ENCODE data around the gene LYL1.

LYL1 gene

DNA sequence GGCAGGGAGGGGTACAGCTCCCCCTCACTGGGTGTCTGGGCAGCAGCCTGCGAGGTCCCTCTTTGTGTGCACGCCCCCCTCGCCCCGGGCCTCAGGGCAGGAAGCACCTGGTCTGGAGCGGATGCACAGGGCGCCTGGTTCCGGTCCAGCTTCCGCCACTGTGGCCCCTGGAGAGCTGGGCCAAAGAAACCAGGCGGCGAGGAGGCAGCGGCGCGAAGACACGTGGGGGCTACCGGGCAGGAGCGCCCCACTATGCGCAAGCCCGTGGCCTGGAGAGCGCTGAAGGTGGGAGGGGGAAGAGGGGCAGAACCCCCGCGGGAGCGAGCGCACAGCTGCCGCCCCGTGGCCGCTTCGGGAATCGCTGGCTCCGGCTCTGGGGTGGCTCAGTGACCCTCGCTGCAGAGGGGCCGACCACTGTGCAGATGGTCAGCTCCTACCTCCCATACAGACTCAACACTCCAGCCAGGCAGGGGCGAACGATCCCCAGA, 1.7 kb upstream of the LYL1 start:
- peak; percentile 40 to 62 (median 42) for DNase-seq

DNA sequence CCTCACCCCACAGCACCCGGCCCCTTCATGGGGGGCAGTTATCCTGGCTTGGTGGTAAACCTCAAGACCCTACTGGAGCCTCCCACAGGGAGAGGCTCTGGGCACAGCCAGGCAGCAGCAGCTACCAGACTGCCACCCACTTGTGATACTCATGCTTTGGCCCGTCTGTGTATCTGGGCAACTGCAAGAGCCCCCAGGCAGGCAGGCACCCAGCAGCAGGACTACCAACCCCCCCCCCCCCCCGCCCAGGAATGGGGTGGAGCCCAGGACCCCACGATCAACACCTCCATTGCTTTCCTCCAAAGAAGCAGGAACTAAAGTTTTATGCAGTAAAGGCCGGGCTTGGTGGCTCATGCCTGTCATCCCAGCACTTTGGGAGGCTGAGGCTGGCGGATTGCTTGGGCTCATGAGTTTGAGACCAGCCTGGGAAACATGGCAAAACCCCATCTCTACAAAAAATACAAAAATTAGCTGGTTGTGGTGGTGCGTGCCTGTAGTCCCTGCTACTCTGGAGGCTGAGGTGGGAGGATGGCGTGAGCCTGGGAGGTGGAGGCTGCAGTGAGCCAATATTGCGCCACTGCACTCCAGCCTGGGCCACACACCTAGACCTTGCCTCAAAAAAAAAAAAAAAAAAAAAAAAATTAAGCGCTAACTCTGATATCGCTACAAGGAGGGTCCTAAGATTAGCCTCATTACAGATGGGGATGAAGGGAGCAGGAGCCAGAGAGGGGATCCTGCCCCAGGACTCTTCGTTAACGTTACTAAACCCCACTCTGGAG, 1.1 kb upstream of the LYL1 start:
- DNase-seq = no peak

DNA sequence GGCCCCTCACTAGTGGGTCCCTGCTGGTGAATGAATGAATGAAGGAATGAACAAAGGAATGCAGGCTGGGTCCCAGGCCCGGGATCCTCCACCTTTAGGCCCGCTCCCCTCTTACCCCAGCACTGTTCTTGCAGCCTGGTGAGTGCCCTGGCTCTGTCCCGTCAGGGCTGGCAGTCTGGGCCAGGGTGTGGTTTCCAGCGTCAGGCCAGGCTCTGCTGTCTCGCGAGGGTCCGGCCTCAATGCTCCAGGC, 317 bp downstream of the LYL1 start:
- no peak for DNase-seq

DNA sequence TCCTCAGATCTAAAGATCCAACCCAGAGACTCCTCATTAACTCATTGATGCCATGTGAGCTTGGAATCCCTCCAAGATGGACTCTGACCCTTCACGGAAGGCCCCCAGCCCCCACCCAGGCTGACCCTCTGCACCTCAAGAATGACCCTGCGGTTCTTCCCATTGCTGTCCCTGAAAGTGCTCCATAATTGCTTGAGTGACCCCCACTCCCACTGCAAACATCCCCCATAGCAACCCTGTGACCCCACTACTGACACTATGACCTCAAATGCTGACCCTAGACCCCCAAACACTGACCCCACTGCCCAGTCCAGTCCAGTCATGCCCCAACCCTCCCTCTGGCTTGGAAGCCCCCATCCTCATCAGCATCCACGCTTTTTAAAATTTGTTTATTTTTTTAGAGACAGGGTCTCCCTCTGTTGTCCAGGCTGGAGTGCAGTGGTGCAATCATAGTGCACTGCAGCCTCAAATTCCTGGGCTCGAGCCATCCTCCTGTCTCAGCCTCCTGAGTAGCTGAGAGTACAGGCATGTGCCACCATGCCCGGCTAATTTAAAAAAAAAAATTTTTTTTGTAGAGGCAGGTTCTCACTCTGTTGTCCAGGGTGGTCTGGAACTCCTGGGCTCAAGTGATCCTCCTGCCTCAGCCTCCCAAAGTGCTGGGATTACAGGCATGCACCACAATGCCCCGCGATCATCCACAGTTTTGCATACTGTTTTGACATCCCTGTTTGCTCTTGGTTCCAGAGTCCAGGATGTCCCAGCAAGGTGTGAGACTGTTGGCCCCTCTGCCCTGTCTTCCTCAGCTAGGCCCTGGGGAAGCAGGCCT, 855 bp downstream of the LYL1 start:
- DNase-seq = no peak

DNA sequence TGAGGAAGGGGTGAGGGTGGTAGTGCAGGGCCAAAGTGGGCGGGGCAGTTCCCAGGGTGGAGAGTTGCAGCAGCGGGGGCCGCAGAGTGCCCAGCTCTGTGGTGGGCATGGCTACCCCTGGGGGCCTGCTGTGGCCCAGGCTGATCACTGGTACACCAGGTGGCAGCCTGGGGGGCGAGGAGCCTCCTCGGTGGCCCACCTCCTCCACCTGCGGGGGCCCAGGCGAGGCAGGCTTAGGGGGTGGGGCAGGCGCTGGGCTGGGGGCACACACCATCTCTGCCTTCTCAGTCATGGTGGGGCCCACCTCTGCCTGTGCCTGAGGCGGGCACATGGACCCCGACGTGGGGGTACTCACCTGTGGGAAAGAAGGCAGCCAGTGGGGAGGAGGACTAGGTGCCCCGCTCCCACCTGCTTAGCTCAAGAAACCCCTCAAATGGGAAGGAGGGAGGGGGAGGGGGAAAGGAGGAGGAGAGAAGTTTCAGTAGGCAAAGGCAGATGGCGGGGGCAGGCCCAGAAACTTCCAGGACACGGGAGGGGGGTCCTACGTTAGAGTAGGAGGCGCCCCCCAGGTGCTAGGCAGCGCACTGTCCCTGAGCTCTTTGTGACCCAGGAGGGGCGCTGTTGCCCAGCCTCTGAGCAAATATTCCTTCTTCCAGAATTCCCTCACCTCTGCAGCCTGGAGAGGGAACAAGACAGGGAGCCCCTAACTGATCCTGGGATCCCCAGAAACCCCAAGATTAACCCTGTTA, 1.6 kb downstream of the LYL1 start:
- no peak for DNase-seq

DNA sequence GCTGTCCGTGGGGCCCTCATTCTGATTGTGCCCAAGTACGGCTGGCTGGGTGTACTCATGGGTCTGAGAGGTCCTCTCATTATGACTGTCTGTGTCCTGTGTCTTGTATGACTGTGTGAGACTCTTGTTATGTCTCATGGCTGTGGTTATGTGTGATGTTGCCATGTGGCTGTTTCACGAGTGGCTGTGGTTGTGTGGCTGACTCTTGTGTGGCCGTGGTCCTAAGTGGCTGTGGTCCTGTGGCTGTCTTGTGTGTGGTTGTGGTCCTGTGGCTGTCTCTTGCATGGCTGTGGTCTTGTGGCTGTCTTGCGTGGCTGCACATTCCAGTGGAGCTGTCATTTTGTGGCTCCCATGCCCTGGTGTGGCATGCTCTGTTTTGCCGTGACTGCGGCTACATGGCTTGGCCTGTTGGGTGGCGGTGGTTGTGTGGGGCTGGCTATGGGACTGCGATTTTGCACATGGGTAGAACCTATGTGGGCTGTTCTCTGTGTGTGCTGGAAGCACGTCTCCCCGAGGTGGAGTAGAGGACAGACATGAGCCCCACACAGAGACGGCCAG, 2.5 kb downstream of the LYL1 start:
- peak; percentile 20 to 34 (median 27) for DNase-seq

DNA sequence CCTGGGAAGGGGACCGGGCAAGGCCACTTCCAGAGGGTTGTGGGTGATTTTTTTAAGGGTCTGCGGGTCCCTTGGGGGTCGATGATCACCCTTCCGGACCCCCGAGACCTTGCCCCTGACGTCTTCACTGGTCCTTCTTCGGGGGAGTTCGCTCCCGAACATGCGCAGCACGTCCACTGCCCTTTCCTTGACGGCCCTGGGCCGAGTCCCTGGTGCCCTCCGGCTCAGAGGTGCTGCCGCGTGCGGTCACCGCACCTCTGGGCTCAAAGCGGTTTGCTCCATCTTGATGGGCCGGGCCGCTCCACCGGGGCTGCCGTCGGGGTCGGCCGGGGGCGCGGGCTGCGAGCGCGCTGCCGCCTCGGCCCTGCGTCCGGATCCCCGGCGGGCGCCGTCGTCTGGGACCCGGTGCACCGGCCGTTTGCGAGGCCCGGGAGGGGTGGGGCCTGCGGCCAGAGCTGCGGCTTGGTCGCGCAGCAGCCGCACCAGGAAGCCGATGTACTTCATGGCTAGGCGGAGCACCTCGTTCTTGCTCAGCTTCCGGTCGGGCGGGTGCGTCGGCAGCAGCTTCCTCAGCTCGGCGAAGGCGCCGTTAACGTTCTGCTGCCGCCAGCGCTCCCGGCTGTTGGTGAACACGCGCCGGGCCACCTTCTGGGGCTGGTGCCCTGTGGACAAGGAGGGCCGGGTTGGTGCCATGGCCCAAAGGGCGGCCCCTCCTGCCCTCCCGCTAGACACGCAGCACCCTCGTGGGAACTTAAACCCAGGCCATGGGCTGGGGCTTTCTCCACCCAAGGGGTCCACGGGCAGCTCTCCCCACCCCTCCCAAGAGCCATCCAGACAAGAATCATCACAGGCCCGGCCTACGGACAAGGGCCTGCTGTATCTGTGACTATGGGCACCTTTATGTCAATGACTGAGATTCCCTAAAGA, 3.3 kb downstream of the LYL1 start:
- peak; percentile 41 to 75 (median 50) for DNase-seq

DNA sequence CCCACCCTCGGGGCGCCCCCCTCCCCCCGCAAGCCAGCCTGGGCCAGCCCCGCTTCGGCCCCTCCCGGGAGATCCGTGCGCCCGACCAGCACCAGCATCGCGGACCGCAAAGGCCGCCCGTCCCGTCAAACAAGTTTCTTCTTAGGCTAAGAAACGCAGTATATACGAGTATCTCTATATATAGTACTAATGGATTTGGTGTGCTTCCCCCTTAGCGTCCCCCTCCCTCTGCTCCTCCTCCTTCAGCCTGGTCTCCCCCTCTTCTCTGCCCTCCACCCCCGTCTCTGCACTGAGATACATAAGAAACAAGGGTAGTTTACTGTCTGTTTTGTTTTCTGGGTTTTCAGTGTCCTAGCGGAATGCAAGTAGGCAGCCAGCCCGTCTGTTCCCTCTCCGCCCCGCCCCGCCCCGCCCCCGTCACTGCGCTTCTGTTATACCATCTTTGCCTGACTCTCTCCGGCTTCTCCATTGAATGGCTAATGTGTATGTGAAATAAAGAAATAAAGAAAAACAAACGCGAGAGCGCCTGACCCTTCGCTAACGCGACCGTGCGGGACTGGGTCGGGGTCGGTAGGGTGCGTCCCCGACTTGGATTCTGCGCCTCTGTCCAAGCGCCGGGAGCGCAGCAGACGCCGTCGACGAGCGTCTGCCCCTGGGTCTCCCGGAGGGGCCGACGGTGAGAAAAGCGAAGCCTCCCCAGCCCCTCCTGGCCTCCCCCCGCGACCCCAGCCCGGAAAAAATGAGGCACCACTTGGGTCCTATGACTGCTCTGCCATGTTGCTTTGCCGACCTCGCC, 4.2 kb downstream of the LYL1 start:
- DNase-seq = peak in 1 of 4 experiments; percentile 16

DNA sequence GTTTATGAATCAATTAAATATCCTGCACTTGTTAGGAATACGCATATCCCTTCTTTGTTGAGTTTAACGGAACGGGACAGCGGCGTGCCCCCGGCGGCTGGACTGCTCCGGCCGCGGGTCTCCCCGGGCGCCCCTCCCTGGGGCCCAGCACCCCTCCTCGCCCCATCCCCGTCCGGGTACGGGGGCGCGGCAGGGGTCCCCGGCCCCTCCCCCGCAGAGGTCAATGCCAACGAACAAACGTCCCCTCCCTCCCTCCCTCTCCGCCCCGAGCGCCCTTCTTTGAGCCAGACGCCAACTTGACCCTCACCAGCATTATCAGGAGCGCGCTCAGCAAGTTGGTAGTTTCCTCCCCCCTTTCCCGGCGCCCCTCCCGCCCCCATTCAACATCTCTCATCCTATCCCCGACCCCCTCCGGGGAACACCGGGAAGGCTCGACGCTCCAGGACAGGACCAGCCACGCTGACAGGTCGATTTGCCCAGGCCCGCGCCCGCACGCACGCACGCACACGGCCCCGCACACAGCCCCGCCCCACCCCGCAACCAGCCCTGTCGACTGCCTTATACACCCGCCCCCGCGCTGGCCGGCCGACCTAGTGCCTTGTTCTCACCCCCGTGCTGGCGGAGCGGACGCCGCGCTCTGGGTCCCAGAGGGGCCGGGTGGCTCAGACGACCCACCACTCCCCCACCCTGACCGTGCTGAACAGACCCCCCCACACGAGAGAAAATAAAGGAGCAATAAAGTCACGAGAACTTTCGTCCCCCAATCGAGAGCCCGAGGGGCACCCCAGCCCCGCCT, 5.0 kb downstream of the LYL1 start:
- DNase-seq = no peak

DNA sequence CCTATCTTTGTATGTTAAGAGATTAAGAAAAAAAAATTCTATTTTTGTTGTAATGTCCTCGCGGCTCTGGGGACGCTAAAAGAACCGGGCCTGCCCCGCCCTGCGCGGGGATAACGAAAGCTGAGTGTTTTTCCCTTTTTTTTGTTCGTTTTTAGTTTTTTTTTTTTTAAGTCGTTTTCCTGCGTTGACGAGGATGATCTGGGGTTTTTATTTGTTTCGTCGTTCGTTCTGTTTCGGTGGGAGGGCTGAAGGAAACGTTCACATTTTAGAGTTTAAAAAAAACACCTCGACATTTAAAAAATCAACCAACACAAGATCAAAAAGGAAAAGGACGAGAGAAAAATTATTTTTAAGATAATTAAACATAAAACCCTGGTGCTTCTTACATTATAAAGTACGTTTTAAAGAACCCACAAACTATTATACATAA, 5.6 kb downstream of the LYL1 start:
- no peak for DNase-seq

DNA sequence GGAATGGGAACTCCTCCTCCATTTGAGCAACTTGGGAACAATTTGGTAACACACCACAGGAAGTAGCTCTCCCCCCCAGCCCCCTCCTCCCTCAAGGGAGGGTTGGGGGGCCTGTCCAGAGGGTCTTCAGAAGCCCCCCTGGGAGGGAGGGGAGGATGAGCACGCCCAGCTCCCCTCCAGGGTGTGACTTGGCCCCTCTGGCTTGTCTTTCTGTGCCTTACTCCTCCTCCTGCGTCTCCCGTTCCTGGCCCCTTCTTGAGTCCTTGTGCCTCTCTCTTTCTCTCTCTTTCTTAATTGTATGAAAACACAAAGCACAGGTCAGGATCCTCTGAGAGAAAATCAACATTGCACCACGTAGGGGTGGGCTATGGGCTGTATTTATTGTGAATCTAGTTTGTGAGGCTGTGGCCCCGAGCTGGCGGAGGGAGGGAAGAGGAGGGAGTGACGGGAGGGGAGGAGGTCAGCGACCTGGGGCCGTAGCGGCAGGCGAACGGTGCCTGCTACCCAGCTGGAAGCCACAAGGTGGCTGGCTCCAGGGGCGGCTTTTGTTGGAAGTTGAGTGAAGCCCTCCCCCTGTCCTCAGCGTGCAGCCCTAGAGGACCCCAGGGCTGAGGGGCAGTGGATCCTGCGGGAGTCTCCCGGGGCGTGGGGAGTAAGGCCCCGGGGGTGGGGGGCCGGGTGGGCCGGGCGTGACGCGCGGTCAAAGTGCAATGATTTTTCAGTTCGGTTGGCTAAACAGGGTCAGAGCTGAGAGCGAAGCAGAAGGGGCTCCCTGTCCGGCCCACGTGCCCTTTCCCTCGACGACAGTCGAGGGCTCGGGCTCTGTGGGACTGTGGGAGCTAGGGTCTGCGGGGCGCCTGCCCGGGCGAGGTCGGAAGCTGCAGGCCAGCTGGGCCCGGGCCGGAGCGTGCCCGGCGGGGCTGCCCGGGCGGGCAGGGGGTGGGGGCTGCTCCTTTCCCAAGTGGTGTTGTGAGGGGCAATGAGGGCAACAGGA, 6.4 kb downstream of the LYL1 start:
- no peak for DNase-seq

DNA sequence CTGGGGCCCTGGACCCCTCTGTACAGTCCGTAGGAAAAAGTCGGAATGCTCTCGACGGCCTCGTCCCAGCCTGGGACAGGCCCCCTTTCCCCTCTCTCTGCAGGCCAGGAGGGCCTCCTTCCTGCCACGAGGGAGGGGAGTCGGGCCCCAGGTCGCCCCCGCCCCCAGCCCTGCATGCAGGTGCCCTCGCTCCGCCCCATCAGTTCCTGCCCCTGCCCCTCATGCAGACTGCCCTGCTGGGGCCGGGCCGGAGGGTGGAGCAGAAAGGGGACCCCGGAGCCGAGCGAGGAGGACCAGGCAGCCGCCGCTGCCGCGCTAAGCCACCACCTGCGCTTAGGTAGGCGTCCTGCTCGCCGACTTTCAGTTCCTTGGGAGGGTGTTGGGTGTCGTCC, 7.3 kb downstream of the LYL1 start:
- DNase-seq = no peak

DNA sequence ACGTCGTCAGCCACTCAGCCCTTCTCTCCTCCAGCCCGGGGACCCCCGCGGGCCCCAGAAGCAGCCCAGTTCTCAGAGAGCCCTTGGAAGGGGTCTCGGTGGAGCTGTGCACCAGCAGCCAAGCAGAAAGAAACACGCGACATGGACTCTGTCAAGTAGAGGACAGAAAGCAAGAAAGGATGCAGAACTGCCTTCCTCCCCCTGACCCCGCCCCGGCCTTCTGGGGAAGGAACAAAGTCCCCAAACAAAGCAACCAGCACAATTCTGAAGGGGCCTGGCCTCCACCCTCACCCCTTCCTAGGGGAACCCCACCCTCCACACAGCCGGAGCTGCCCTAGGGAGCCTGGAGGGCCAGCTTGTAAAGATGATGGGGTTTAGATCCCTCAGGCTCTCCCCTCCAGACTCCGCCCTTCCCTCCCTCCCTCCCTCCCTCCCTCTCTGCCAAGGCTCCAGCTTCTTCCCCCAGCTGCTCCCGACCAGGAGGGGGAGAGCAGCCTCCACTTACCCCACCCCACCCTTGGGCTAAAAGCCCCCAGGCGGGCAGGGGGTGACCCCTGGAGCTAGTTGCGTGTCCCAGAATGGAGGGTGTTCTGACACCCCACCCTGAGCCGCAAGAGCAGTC, 7.8 kb downstream of the LYL1 start:
- DNase-seq = no peak

DNA sequence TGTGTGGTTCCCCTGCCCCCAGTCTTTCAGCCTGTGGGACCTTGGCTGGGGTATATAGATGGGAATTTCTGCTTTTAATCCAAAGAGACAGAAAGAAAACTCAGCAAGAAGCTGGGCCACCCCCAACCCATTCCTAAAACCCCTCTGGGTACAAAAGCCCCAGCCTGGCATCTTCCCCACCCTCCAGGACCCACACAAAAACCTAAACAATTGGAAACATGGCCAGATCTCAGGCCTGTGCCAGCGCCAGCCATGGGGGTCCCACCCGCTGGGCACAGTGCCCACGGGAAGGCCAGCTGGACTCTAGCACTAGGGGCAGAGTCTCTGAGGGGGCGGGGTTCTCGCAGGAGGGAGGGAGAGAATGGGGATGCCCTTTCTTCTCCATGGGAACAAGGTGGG, 8.6 kb downstream of the LYL1 start:
- DNase-seq = no peak

DNA sequence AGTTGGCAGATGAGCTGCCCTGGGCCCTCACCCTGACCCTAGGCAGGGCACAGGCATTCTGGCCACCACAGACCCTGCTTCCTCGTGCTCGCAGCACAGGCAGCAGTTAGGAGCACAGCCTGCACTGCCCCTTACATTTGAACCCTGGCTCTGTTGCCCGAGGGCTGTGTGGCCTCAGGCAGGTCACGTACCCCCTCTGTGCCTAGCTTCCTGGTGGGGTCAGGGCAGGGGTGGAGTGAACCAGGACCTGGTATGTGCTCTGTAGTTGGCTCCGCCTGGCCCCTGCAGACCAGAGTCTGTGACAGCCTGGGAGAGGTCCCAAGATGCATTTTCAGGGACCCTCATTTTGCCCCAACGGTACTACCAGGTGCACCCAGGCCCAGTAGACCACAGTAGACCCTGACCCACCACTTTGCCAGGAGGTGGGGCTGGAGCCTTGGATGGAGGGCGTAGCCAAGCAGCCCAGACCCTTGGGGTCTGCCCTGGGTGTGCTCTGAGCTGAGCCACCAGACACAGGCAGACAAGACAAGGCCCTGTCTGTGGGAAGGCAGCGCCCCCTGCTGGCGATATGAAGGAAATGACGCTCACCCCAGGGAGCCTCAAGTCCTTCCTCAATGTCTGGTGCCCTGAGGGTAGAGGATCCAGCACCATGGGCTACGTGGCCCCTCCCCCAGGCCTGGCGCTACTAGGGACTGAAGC, 9.1 kb downstream of the LYL1 start:
- peak; percentile 44 to 76 (median 67) for DNase-seq

DNA sequence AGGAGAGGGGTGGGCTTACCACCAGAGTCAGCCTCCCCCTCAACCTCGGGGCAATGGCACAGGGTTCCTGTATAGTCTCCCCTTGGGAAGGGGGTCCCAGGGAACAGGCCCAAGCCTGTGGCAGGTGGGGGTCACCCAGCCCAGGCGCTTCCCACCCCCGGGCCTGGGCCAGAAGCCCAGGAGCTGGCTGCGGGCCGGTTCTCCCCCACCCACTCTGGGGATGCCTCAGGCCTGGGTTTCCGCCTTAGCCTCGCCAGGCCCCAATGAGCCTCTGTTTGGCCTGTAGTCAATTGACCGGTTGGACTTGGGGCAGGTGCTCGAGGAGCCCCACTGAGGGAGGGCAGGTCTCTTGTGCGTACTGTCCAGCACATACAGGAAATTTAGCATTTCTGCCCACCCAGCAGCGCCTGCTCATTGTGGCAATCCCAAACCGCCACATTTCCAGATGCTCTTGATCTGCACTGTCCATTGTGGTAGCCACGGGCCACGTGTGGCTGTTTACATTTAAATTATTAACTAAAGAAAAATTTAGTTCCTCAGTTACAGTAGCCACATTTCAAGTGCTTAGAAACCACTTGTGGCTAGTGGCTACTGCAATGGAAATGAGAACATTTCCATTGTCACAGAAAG, 9.9 kb downstream of the LYL1 start:
- no peak for DNase-seq

DNA sequence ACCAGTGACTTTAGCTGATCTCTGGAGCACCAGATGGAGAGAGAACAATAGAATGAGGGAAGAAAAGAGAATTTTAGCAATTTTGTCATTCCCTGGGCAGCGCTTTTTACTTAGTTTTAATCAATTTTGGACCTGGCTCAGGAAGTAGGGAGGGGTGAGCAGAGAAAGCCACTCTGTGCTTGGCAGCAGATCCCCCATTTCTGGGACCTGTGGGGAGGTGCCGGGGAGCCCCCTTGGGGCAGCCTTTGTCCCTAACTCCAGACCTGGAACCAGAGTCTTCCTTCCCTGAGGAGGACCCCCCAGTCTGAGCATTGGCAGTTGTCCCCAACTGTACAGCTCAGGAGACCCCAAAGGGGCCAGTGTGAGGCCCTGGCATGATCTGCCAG, 10.5 kb downstream of the LYL1 start:
- DNase-seq = no peak
